CD4-positive, alpha-beta T cell treated with Interleukin-17A for 1 hour (primary cell): ENCODE measurements around the gene SULT2B1.
"Not testable (repeated sequence)": the region's sequence is repeated elsewhere in the genome, so short reads cannot be mapped to it uniquely, and the experiment has no call there.

Experiments
- DNase-seq: peaks from one replicate; pipeline ENCODE4 v3.0.0-alpha.2; 2020

SULT2B1 gene

DNA sequence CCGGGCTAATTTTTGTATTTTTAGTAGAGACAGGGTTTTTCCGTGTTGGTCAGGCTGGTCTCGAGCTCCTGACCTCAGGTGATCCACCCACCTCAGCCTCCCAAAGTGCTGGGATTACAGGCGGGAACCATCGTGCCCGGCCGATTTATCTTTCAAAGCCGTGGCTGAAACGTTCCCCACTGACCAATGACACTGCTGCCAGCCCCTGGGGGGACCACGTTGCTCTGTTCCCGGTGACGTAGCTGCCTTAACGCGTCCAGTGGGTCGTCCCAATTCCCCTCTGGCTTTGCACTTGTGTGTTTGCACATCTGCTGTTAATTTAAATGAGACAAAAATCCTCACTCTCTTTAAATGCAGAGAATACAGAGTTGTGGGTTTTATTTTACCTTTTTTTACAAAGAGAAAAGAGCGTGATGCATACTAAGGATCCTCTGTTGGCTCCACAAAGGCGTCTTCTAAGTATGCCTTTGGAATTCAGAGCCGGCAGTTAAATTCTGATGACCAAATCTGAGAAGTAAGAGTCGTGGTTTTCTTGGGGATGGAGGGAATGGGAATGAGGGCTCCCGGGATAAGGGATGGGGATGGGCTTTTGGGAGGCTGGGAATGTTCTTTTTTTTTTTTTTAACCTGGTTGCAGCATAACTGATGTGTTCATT lies 21.8 kb upstream of the SULT2B1 start:
- DNase-seq, result no peak

DNA sequence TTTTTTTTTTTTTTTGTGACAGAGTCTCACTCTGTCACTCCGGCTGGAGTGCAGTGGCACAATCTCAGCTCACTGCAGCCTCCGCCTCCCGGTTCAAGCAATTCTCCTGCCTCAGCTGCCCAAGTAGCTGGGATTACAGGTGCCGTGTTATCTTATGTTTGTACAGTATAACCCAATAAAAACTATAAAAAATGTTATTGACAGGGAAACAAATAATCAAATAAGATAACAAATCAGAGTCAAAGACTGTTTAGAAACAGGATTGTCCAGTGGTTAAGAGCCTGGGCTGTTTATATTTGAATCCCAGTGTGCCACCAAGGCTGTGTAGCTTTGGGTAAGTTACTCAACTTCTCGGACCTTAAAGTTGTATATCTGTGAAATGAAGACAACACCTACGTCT lies 21.2 kb upstream of the SULT2B1 start:
- DNase-seq, result no peak

DNA sequence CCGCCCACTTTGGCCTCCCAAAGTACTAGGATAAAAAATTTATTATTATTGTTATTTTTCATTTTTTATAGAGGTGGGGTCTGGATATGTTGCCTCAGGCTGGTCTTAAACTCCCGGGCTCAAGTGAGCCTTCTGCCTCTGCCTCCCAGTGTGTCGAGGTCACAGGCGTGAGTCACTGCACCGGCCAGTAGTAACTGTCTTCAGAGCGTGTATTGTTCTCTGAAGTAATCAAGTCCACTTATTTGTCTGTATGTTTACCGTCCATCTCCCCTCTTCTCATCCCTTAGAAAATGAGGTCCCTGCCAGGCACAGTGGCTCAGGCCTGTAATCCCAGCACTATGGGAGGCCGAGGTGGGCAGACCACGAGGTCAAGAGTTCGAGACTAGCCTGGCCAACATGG lies 18.2 kb upstream of the SULT2B1 start:
- DNase-seq, result no peak

DNA sequence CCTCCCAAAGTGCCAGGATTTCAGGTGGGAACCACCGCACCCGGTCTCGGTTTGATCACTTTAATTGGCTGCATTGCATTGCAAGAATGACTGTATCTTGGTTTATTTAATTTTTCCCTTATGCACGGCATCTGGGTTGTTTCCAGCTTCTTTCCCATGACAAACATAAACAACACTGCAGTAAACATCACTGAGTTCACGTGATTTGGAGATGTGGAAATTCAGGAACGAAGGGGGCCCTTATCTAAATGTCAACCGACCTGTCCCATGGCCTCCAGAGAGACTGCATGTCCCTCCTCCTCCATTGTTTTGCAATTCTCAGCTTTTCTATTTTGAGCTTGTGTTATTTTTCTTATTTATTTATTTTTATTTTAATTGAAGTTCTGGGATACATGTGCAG lies 14.4 kb upstream of the SULT2B1 start:
- no peak for DNase-seq

DNA sequence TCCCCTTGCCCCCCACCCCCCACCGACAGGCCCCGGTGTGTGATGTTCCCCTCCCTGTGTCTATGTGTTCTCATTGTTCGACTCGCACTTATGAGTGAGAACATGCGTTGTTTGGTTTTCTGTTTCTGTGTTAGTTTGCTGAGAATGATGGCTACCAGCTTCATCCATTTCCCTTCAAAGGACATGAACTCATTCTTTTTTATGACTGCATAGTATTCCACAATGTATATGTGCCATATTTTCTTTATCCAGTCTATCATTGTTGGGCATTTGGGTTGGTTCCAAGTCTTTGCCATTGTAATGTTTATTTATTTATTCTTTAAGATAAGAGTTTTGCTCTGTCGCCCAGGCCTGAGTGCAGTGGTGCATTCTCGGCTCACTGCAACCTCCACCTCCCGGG lies 13.9 kb upstream of the SULT2B1 start:
- not testable (repeated sequence) for DNase-seq

DNA sequence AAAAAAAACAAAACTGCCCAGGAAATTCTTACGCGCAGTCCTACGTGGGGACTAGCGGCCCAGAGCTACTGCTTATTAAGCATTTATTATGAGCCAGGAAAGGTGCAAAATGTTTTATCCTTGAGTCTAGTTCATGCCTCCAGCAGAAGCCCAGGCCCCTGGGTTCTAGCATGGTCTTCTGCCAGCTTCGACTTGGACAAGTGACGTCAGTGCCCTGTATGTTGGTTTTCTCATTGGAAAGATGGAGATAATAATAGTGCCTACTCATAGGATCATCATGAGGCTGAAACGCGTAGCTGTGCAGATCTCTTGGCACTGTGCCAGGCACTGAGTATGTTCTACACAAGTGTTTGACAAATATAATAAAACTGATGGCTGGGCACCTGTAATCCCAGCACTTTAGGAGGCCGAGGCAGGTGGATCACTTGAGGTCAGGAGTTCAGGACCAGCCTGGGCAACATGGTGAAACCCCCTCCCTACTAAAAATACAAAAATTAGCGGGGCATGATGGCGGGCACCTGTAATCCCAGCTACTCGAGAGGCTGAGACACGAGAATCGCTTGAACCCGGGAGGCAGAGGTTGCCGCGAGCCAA lies 12.4 kb upstream of the SULT2B1 start:
- no peak for DNase-seq

DNA sequence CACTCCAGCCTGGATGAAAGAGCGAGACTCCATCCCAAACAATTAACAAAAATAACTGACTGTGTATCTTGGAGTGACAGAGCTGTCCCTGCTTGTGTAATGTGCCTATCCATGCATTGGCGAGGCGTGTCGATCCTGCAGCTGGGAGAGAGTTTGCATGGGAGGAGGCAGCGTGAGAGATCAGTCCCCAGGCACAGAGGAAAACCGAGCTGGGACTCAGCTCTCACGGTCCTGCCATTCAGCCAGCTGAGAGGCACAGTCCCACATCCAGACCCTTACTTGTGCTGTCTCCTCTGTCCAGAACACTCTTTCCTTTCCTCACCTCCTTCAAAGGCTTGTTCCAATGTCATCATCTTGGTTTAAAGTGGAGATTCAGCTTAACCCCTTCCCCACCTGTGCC lies 11.9 kb upstream of the SULT2B1 start:
- no peak for DNase-seq

DNA sequence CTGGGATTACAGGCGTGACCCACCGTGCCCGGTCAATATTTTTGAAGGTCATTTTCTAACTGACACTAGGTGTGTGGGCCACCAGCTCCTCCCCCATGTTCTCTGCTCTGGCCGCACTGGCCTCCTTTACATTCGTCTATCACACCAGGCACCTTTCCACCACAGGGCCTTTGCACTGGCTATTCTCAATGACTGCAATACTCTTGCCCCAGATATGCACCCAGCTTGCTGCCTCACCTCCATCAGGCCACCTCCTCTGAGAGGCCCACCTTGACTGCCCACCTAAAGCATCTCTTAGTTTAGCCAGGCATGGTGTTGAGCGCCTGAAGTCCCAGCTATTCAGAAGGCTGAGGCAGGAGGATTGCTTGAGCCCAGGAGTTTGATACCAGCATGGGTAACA lies 10.2 kb upstream of the SULT2B1 start:
- DNase-seq, result no peak

DNA sequence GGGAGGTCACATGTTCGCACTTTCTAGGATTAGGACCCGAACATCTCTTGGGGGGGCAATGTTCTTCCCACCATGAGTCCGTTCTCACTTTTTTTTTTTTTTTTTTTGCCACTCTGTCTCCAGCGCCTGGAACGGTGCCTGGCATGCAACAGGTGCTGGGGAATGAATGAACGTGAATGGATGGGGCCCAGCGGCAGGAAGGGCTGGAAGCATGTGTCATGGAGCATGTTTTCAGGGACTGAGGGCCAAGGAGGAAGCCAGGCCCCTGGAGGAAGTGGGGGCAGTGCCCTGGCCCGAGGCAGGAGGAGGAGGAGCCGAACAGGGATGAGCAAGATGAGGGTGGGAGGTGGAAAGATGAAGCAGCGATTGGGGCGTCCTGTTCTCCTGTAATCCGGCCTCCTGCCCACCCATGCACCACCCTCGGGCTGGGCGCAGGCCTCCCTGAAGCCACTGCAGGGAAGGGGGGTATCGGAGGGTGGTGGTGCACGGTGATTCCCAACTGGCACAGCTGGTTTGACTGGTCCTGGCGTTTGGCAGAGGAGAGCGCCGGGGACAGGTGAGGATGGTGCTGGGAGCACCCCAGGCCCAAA lies 8.8 kb upstream of the SULT2B1 start:
- DNase-seq, result no peak

DNA sequence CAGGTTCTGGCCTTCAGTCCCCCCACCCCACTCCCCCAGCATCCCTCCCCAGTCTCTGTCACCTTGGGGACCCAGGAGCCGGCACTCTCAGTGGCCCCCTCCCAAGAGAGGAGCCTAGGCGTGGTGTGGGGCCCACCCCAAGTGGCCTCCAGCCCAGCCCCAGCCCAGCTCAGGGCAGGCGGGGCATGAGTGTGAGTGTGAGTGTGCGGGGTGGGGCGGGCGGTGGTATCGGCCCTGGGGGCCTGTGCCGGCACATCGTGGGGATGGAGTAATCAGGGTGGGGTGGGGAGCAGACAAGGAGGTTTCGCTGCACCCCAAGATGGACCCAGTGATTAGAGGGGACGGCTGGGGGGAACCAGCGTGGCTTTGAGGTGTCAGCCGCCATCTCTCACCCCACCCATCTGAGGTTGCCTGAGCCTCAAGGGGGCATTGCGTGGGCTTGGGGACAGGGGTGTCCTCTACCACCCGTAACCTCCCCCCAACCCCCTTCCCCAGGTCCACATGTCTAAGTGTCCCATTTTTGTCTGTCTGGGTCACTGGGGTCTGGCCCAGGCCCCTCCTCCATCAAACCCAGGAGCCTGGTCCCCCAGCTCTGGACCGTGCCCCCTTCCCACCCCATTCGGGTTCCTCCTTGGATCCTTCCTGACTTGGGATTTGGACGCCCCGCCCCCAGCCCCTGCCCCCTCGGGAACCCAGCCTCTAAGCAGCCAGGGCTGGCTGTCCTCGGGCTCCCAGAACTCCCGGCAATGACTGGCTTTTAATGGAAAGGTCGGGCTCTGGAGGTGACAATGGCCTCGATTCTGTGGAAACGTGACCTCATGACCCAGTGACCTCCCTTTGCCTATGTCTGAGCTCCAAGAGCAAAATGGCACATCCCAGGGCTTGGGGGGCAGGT lies 6.9 kb upstream of the SULT2B1 start:
- DNase-seq, result no peak

DNA sequence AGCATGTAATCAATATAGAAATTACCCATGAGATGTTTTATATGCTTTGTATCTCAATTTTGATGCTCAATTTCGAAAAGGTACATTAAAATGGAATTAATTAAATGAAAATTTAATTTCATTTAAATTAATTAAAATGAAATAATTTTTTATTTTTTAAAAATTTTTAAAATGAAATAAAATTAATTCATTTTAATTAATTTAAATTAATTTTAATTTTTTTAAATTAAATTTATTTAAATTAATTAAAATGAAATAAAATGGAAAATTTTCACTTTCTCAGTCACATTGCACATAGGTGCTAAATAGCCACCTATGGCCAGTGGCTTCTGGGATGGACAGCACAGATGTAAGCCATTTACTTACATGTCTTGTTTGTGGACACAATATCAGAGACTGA lies 4.2 kb upstream of the SULT2B1 start:
- DNase-seq, result no peak

DNA sequence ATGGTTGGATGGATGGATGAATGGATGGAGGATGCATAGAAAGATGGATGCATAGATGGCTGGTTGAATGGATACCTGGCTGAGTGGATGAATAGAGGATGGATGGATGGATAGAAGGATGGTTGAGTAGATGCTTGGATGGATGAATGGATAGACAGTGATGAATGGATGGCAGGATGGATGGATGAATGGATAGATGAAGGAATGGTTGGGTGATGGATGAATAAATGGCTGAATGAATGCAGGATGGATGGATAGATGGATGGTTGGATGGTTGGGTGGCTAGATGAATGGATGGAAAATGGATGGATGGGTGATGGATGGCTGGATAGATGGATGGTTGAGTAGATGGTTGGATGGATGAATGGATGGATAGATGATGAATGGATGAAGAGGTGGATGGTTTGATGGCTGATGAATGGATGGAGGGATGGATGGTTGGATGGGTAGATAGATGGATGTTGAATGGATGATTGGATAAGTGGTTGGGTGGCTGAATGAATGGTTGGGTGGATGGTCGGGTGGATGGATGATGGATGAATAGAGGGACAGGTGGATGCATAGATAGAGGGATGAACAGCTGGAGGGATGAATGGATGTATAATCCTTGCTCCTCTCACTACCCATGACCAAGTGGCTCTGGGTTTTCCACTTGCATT lies 3.6 kb upstream of the SULT2B1 start:
- DNase-seq, result no peak

DNA sequence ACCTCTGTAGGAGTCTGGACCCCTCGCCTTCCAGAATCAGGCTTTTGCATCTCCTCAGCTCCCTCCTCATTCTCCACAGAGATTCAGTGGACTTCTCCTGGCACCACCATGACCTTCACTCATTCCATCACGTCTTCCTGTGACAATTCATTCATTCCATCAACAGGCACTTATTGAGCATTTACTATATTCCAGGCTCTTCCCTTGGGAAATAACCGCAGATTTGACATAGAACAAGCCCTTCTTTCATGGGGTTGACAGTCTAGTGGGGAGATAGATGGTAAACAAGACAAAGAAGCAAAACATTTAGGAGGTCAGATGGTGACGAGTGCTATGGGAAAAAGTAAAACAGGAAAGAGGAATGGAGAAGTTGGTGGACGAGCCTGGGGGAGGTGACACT lies 2.6 kb upstream of the SULT2B1 start:
- no peak for DNase-seq

DNA sequence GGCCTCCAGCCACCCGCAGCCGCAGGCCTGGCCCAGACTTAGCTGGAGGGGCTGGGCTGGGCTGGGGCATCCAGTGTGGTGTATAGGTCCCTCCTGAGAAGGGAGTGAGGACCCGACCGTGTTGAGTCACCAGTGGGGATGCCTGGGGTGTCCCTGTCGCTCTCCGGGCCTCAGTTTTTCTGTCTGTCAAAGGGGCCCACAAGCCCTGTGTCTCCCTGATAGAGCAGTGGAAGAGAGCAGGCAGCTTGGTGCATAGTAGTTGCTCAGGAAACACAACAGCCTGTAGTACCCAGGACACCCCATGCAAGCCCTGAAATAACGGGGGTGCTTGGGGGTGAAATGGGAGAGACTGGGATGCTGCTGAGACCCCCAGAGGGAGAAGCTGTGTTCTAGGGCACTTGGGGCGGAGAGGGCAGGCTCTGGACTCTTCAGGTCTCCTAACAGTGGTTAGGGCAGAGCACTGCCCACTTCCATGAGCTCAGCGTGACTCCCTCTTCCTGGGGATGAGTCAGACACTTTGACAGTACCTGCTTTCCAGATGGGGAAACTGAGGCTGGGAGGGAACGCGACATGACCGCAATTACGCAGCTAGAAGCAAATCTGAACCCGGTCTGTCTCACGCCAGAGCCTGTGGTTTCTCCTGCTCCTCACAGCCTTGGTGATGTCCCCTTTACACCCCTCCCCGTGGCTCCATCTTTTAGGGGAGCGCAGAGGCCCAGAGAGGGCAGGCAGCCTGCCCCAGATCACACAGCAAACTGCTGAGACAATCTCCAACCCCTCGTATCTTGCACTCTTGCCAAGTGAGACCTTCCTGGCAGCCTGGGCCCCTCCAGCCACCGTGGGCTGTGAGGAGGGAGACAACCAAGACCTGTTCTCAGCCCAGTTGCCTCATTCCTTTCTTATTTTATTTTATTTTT lies 692 bp downstream of the SULT2B1 start:
- DNase-seq, result no peak

DNA sequence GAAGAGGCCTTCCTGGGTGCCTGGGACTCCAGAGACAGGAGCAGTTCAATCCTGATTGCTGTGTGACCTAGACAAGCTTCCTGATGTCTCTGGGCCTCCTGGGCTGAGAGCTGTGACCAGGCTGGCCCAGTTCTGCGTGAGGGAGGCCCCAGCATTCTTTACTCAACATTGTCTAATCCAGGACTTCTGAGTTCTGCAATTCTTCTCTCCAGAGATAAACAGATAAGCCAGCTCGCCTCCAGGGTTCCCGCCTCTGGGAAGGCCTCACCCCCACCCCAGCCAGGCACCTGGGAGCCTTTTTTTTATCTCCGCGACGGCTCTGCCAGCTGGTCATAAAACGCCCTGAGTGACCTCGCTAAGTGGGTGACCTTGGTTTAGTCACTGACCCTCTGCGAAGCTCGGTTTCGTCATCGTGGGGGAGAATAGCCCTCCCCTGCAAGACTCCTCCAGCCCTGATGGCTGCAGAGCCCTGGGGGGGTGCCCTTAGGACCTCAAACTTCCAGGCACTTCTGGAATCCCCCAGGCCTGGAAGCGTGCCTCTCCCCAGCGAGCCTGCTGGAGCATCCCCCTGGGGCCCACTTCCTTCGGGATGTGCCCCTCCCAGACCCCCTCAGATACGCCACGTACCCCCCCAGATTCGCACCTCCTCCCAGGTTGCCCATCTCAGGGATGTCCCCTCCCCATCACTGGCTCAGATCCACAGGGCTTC lies 1.9 kb downstream of the SULT2B1 start:
- no peak for DNase-seq

DNA sequence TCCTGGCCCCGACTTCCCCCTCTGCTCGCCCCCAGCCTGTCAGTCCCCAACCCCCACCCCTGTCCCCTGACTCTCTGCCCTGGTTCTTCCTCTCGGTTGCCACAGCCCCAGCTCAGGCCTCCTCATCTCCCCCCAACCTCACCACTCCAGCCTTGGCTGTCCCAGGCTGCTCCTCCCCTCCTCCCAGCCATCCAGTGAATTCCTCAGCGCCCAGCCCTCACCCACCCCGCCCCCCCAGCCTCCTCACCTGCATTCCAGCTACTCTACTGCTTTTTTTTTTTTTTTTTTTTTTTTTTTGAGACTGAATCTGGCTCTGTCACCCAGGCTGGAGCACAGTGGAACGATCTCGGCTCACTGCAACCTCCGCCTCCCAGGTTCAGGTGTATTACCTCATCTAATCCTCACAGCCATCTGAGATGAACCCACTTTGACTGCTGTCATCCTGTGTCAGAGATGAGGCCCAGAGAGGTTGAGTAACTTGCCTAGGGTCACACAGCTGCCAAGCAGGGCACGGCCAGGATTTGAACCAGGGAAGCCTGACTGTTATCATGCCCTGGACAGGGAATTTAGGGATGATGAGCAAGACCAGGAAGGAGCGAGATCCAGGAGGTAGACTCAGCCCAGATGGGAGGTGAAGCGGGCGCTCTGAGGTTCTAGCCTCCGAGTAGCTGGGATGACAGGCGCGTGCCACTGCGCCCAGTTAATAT lies 2.6 kb downstream of the SULT2B1 start:
- DNase-seq, result no peak

DNA sequence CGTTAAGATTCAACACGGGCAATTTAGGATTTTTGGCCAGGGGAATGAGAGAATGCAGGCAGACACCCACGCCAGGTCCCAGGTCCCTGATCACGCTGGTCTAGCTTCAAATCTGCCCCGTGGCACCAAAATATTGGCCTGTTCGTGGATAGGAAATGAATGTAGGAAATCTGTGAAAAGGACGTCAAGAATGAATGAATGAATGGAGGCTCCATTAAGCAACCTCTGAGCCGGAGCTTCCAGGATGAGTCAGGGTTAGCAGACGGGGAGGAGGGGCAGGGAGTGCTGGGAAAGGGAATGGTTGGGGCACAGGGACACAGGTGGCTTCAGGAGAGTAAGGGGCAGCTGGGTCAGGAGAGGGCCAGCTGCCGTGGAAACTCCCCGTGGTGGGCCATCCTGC lies 4.2 kb downstream of the SULT2B1 start:
- DNase-seq, result no peak

DNA sequence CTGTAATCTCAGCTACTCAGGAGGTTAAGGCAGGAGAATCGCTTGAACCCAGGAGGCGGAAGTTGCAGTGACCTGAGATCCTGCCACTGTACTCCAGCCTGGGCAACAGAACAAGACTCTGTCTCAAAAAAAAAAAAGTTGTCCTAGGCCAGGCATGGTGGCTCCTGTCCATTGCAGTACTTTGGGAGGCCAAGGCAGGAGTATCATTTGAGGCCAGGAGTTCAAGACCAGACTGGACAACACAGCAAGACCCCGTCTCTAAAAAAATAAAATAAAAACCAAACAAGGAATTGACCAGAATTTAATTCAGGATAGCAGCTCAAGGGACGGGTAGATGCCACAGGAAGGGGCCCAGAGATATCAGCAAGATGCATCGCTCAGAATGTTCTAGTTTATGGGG lies 4.9 kb downstream of the SULT2B1 start:
- no peak for DNase-seq

DNA sequence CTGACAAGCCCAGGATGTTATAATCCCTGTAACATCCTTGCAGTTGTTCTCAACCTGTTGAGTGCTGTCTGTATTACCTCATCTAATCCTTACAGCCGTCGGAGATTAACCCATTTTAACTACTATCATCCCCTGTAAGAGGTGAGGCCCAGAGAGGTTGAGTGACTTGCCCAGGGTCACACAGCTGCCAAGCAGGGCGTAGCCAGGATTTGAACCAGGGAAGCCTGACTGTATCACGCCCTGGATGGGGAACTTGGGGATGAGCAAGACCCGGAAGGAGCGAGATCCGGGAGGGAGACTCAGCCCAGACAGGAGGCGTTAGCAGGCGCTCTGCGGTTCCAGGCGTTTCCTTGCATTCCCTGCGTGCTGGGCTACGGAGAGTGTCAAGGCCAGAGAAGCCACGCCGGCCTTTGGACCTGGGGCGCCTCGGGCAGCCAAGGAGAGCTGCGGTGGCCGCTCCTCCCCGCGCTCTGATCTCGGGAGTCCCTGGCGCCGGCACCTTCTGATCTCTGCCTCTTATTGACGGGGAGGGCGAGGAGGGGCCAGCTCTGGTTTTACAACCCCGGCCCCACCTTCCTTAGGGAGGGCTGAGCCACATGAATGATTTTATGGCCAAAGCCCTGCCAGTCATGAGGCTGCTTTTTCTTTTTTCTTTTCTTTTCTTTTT lies 6.2 kb downstream of the SULT2B1 start:
- DNase-seq, result no peak

DNA sequence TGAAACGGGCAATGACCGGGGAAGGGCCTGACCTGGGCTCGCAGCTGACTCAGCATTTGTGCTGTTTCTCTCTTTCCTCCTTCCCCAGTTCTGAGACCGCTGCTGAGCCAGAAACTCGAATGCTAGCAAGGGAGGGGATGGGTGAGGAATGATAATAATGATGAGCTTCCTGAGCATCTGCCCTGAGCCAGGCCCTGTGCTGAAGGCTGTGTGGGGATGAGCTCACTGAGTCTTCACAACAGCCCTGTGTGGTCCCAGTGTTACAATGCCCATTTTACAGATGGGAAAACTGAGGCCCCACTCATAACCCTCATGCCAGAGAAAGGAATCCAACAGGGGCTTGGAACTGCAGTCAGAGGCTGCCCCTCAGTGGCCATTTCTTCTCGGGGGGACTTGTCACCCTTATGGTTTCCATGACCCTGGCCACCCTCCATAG lies 8.1 kb downstream of the SULT2B1 start:
- DNase-seq, result peak; percentile 19
